ENCODE results near the gene GZMH.
"Not testable (repeated sequence)": the region's sequence is repeated elsewhere in the genome, so short reads cannot be mapped to it uniquely, and the experiment has no call there.

GZMH gene, protein sequence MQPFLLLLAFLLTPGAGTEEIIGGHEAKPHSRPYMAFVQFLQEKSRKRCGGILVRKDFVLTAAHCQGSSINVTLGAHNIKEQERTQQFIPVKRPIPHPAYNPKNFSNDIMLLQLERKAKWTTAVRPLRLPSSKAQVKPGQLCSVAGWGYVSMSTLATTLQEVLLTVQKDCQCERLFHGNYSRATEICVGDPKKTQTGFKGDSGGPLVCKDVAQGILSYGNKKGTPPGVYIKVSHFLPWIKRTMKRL

DNA sequence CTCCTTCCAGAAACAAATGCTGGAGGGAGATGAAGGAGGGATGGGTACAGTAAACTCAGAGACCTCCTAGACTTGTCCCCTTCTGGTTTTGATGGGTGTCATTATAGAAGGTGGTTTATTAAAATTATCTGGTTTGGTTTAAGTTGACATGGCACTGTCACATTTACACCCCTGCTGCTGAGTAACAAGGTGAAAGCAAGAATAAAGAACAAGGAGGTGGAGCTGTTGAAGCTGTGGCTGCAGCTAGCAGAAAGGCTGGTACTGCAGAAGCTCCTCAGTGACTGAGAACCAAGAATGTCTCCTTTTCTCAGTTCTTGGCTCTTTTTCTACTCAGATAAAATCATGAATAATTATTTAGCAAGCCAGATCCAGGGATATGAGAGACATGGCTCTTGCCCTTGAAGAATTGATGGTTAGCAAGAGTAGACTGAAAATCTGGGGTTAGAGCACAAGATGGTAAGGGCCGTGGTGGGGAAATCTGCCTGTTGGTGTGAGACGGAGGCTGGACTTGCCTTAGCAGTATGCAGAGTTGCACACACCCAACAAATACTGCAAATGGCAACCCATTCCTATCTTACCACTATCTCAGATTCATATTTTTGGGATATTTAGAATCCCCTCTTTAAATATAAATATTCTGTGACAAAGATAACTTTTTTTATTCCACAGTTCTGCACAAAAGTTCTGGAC lies at the start of gene GZMH:
Gene GZMH, minus strand, starts transcription at position 31 of the 690 bp plus-strand sequence. CDS start 72 bp downstream, outside the sequence.
- Histone ChIP-seq H3K27ac (no peak within 1 kb of the TSS), H3K4me3 (no peak within 1 kb of the TSS)
- TF ChIP-seq, protein P1, sequence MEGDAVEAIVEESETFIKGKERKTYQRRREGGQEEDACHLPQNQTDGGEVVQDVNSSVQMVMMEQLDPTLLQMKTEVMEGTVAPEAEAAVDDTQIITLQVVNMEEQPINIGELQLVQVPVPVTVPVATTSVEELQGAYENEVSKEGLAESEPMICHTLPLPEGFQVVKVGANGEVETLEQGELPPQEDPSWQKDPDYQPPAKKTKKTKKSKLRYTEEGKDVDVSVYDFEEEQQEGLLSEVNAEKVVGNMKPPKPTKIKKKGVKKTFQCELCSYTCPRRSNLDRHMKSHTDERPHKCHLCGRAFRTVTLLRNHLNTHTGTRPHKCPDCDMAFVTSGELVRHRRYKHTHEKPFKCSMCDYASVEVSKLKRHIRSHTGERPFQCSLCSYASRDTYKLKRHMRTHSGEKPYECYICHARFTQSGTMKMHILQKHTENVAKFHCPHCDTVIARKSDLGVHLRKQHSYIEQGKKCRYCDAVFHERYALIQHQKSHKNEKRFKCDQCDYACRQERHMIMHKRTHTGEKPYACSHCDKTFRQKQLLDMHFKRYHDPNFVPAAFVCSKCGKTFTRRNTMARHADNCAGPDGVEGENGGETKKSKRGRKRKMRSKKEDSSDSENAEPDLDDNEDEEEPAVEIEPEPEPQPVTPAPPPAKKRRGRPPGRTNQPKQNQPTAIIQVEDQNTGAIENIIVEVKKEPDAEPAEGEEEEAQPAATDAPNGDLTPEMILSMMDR (IDR thresholded peaks at IDR 0.05): no peak
- DNase-seq (ENCODE audit: low spot score): no peak

- H3K4me3 ChIP-seq; DNase-seq (ENCODE audit: low spot score); H3K27ac ChIP-seq: not testable (repeated sequence)
Measured at GRCh38 chr14:24648361-24648760, 38.9 kb upstream of the GZMH start.

GRCh38 chr14:24639905-24640304 lies 30.4 kb upstream of the GZMH start:
- no peak for DNase-seq (ENCODE audit: low spot score)
- Histone ChIP-seq H3K4me3 (no peak overlapping the region), H3K27ac (no peak overlapping the region)
- TF ChIP-seq, protein P1 (IDR thresholded peaks at IDR 0.05): no peak

GRCh38 chr14:24639270-24639669 lies 29.8 kb upstream of the GZMH start:
- H3K27ac ChIP-seq: no peak overlapping the region
- H3K4me3 ChIP-seq: no peak overlapping the region
- TF ChIP-seq, protein P1 (IDR thresholded peaks at IDR 0.05): no peak
- no peak for DNase-seq (ENCODE audit: low spot score)

- TF ChIP-seq, protein P1 (IDR thresholded peaks at IDR 0.05): no peak
- DNase-seq (ENCODE audit: low spot score): no peak
- Histone ChIP-seq H3K4me3 (no peak within 1 kb of the TSS), H3K27ac (no peak within 1 kb of the TSS)
Measured at GRCh38 chr14:24634158-24634557, 24.7 kb upstream of the GZMH start, which contains the start of gene GZMB. TSS of gene GZMB (minus strand) at chr14:24634190. CDS start at chr14:24634160, 30 bp downstream.

DNA sequence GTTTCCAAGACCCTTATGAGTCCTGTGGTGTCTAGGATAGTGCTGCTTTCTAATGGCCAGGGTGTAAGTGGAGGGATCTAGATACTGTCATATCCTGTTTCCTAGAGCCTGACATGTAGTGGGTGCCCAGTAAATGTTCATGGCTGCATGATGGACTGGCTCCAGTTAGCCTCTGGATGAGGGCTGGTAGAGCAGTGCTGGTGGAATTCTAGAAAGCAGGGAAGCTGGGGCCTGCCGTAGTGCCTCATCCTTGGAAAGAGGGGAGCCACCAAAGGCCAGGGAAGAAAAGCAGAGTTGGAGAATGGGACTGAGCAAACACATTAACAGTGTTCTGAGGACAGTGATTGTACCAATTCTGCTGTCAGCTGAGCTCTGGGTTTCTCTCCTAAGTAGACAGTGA lies 23.9 kb upstream of the GZMH start:
- no peak for DNase-seq (ENCODE audit: low spot score)
- TF ChIP-seq, protein P1 (IDR thresholded peaks at IDR 0.05): no peak
- H3K27ac ChIP-seq: no peak overlapping the region
- H3K4me3 ChIP-seq: no peak overlapping the region

DNA sequence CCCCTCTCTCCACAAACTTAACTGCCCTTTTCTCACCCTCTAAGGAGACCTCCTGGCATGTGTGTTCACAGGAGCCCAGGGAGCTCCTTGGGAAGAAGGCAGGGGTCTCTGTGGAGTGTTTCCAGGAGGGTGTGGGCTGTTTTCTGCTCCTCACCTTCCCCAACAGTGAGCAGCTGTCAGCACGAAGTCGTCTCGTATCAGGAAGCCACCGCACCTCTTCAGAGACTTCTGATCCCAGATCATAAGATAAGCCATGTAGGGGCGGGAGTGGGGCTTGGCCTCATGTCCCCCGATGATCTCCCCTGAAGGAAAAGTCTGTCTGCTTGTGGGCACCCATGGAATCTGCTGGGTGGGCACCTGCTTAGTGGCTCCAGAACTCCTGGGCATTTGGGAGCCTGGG lies 23.3 kb upstream of the GZMH start:
- no peak for DNase-seq (ENCODE audit: low spot score)
- TF ChIP-seq, protein P1 (IDR thresholded peaks at IDR 0.05): no peak
- Histone ChIP-seq H3K4me3 (no peak overlapping the region), H3K27ac (no peak overlapping the region)

Data from coronary artery (tissue), 2 donors.